GM12878 (cell line): ENCODE measurements around the gene KLHL22. TPM values are rescaled to one million over a fixed set of nuclear protein-coding genes. Genes with fewer than 3 reads are reported as not detected.

ENCODE experiments used
- ATAC-seq: fragments of 200-7000 bp; cut with Tn5 transposase; 3 replicates; pipeline ENCODE4 v1.9.1; 2020; ENCODE audit warnings: mild to moderate bottlenecking, moderate library complexity
- BruUV-seq: library from RNA; stranded (reverse); fragments of 400-500 nt; replicated peaks from 2 replicates; lab custom pipeline; 2021; lab: Mats Ljungman, UMichigan
- CTCF ChIA-PET: fragments of 300-600 bp; sonication (Branson Sonifier 250); formaldehyde crosslinking; extraction: SDS; loops from one replicate; lab custom pipeline; 2021; ENCODE audit warnings: inconsistent platforms; lab: Yijun Ruan, JAX
- POLR2A ChIA-PET: fragments of 350-600 bp; formaldehyde crosslinking; extraction: SDS; loops from one replicate; lab custom pipeline; 2021; ENCODE audit warnings: inconsistent platforms; lab: Charles Lee
- RAD21 ChIA-PET: fragments of 300-600 bp; sonication (Branson Sonifier 250); formaldehyde crosslinking; loops from one replicate; lab custom pipeline; 2023; ENCODE audit warnings: antibody characterized with exemption; ENCODE audit not compliant: unreplicated experiment; lab: Charles Lee
- SMC1A ChIA-PET: fragments of 300-600 bp; sonication (Branson Sonifier 250); formaldehyde crosslinking; loops from one replicate; lab custom pipeline; 2023; ENCODE audit not compliant: unreplicated experiment, uncharacterized antibody; lab: Charles Lee
- DNase-seq: peaks from one replicate; pipeline ENCODE4 v3.0.0-alpha.2; 2011; ENCODE audit warnings: low read depth, low spot score
- FAIRE-seq: peaks from 3 replicates; lab custom pipeline; 2011; peaks lifted over from hg19 to GRCh38; lab: Jason Lieb, UNC
- H2AFZ ChIP-seq: 2 replicates; pipeline ENCODE4 v1.6.0; 2011; ENCODE audit warnings: low read depth, low read length, control low read depth; ENCODE audit not compliant: control insufficient read depth
- H3K27ac ChIP-seq: 2 replicates; pipeline ENCODE4 v1.5.1; 2011; ENCODE audit warnings: control low read depth; ENCODE audit not compliant: control insufficient read depth, insufficient read depth
- H3K27me3 ChIP-seq, 2 experiments: replicated peaks in 1 of 2; 2 replicates each; pipeline versions ENCODE4 v1.6.0 to v1.6.1; 2011; ENCODE audit warnings: low read length in 1 of 2; ENCODE audit not compliant: control insufficient read depth in 2 of 2, insufficient read depth in 2 of 2
- H3K36me3 ChIP-seq, 2 experiments: 2 replicates each; pipeline ENCODE4 v1.5.1; 2011; ENCODE audit warnings: low read length in 1 of 2; ENCODE audit not compliant: control insufficient read depth in 2 of 2, insufficient read depth in 2 of 2
- H3K4me1 ChIP-seq: 2 replicates; pipeline ENCODE4 v1.6.1; 2011; ENCODE audit warnings: mild to moderate bottlenecking, low read length, moderate library complexity, mixed read lengths; ENCODE audit not compliant: control insufficient read depth, insufficient read depth
- H3K4me2 ChIP-seq: 2 replicates; pipeline ENCODE4 v1.6.0; 2011; ENCODE audit warnings: control low read depth; ENCODE audit not compliant: control insufficient read depth, insufficient read depth
- H3K4me3 ChIP-seq: fragments of 200-600 bp; sonication (generic); 2 replicates; pipeline ENCODE4 v1.5.1; 2016
- H3K79me2 ChIP-seq: 2 replicates; pipeline ENCODE4 v1.6.0; 2011; ENCODE audit warnings: low read length; ENCODE audit not compliant: control insufficient read depth, insufficient read depth
- H3K9ac ChIP-seq: 2 replicates; pipeline ENCODE4 v1.8.0; 2011; ENCODE audit warnings: low read length, control low read depth, mixed read lengths; ENCODE audit not compliant: control insufficient read depth, insufficient read depth
- H3K9me3 ChIP-seq: replicated peaks from 3 replicates; pipeline ENCODE4 v1.5.1; 2011; ENCODE audit warnings: mild to moderate bottlenecking, low read length; ENCODE audit not compliant: control insufficient read depth, insufficient read depth
- H4K20me1 ChIP-seq: 2 replicates; pipeline ENCODE4 v1.6.0; 2011; ENCODE audit not compliant: control insufficient read depth, insufficient read depth
- ASH2L ChIP-seq: fragments of 300-600, 200-600 bp; sonication (generic); IDR thresholded peaks from 2 replicates; pipeline ENCODE4 v1.6.1; 2017; ENCODE audit warnings: low read depth, mild to moderate bottlenecking, borderline replicate concordance
- ATF7 ChIP-seq: fragments of 450-650 bp; IDR thresholded peaks from 2 replicates; pipeline ENCODE4 v1.6.1; 2016; ENCODE audit warnings: low read depth, mild to moderate bottlenecking
- CHD1 ChIP-seq: IDR thresholded peaks from 2 replicates; pipeline ENCODE4 v1.6.1; 2012; ENCODE audit warnings: low read depth, low read length, improper control_type of control experiment
- EZH2 ChIP-seq: IDR thresholded peaks from 2 replicates; pipeline ENCODE4 v1.6.1; 2012; ENCODE audit warnings: low read depth, mild to moderate bottlenecking, control low read depth, inconsistent platforms, low read length, borderline replicate concordance; ENCODE audit not compliant: control insufficient read depth
- KAT2A ChIP-seq: conservative IDR thresholded peaks from 2 replicates; pipeline ENCODE4 v1.6.1; 2011; ENCODE audit warnings: low read depth, low read length; ENCODE audit not compliant: control insufficient read depth
- MEF2B ChIP-seq: fragments of 450-650 bp; IDR thresholded peaks from 2 replicates; pipeline ENCODE4 v1.6.1; 2018; ENCODE audit warnings: mild to moderate bottlenecking, moderate library complexity; ENCODE audit not compliant: partially characterized antibody, poor library complexity, severe bottlenecking
- PAX8 ChIP-seq: fragments of 450-650 bp; IDR thresholded peaks from 2 replicates; pipeline ENCODE4 v1.6.1; 2017; ENCODE audit warnings: mild to moderate bottlenecking, moderate library complexity
- PKNOX1 ChIP-seq: fragments of 450-650 bp; IDR thresholded peaks from 2 replicates; pipeline ENCODE4 v1.6.1; 2016; ENCODE audit warnings: mild to moderate bottlenecking
- RELA ChIP-seq: fragments of 450-650 bp; IDR thresholded peaks from 2 replicates; pipeline ENCODE4 v1.8.0; 2014; ENCODE audit warnings: borderline replicate concordance; ENCODE audit not compliant: partially characterized antibody
- SMARCA5 ChIP-seq: fragments of 450-650 bp; IDR thresholded peaks from 2 replicates; pipeline ENCODE4 v1.6.1; 2017; ENCODE audit warnings: mild to moderate bottlenecking
- STAT1 ChIP-seq: fragments of 450-650 bp; conservative IDR thresholded peaks from 2 replicates; pipeline ENCODE4 v1.6.1; 2014; ENCODE audit warnings: antibody characterized with exemption, mild to moderate bottlenecking
- STAT3 ChIP-seq: IDR thresholded peaks from 2 replicates; pipeline ENCODE4 v1.6.1; 2011; ENCODE audit warnings: low read depth, low read length, improper control_type of control experiment
- SUZ12 ChIP-seq: fragments of 200-600 bp; sonication (generic); IDR thresholded peaks from one replicate; pipeline ENCODE4 v1.6.1; 2018; ENCODE audit warnings: antibody characterized with exemption, mild to moderate bottlenecking; ENCODE audit not compliant: unreplicated experiment
- ZZZ3 ChIP-seq: IDR thresholded peaks from 2 replicates; pipeline ENCODE4 v1.6.1; 2011; ENCODE audit warnings: low read depth; ENCODE audit not compliant: control insufficient read depth, insufficient read length
- WGBS: methylation state at CpG from one replicate; pipeline ENCODE4 v1.1.6; 2016; ENCODE audit warnings: low lambda C conversion rate; ENCODE audit not compliant: insufficient replicate concordance, insufficient coverage; ENCODE audit errors: missing lambda C conversion rate; 5-methylcytosine and 5-hydroxymethylcytosine counted together
- in situ Hi-C: fragments of 300-500 bp; cut with MboI; formaldehyde crosslinking; loops from 9 replicates; pipeline ENCODE4 v1.14.3; 2018; ENCODE audit warnings: mixed read lengths
- intact Hi-C: fragments of 100-400 bp; cut with micrococcal nuclease; formaldehyde crosslinking; loops from one replicate; pipeline ENCODE4 v1.14.2; 2022; ENCODE audit not compliant: unreplicated experiment
- polyA plus RNA-seq, 11 experiments: library from polyadenylated mRNA; depleted of rRNA in 4 of 11; unstranded in 6 of 11; stranded (reverse) in 5 of 11; fragments of >200 nt; fragmentation: Nextera tagmentation in 4 of 11; fragmentation: Illumina TruSeq in 1 of 11; extraction: Ambion mirVana in 4 of 11; extraction: Trizol in 1 of 11; gene quantifications; 1 replicate in 1 of 11; 2 replicates in 10 of 11; pipeline versions ENCODE4 v1.2.1 to v1.2.3, GENCODE V29; 2011 to 2016; ENCODE audit warnings: inconsistent platforms in 2 of 11, missing spikeins in 2 of 11, low read depth in 1 of 11
- total RNA-seq, 4 experiments: library from RNA; depleted of rRNA in 3 of 4; stranded (reverse); fragments of >200 nt in 3 of 4; fragmentation: Illumina TruSeq in 1 of 4; extraction: Trizol in 1 of 4; gene quantifications; 2 replicates each; pipeline versions ENCODE4 v1.2.1 to v1.2.3, GENCODE V29; 2013 to 2021
- TF ChIP-seq, protein P1 (sequence below): fragments of 450-650 bp; formaldehyde crosslinking; IDR thresholded peaks from 2 replicates; pipeline ENCODE4 v1.5.0; 2022; ENCODE audit warnings: mild to moderate bottlenecking, missing genetic modification characterization
- TF ChIP-seq, protein P2 (sequence below): fragments of 450-650 bp; IDR thresholded peaks from 2 replicates; pipeline ENCODE4 v1.6.1; 2017; ENCODE audit warnings: mild to moderate bottlenecking, moderate library complexity

The KLHL22 gene
- total and polyA plus RNA-seq, 10 of the 15 experiments (the other 5 are each of a cell fraction or from before 2014, with no cell fraction given): 0.06 to 22.1 (median 14.2) TPM

GRCh38 chr22:20419664-20419951, 76.0 kb downstream of the KLHL22 start:
- ChIA-PET POLR2A (no interaction called here), SMC1A (interaction anchor here (2.1 kb wide), 1 partner anchor 34 kb away, joined by 8 read pairs; no protein-coding TSS in a partner anchor), CTCF (interaction anchor here (2.0 to 3.3 kb wide), 3 partner anchors 11 to 44 kb away, joined by 6 to 58 read pairs (median 13); no protein-coding TSS in a partner anchor), RAD21 (interaction anchor here (3.4 kb wide), 1 partner anchor 37 kb away, joined by 42 read pairs; no protein-coding TSS in a partner anchor)
- in situ Hi-C loops: no loop called here
- Histone ChIP-seq H3K79me2 (no peaks in the 10 kb centered on the region), H3K4me3 (no peak overlapping the region), H2AFZ (no peak overlapping the region), H3K27me3 (no peaks in the 10 kb centered on the region; a peak in 1 of 4 replicates), H3K9ac (no peak overlapping the region), H3K4me2 (no peak overlapping the region), H3K4me1 (no peaks in the 10 kb centered on the region), H3K36me3 (no peaks in the 10 kb centered on the region), H3K27ac (no peak overlapping the region), H3K9me3 (no peaks in the 10 kb centered on the region), H4K20me1 (no peaks in the 10 kb centered on the region)
- no peak for FAIRE-seq
- 18% methylated on average over 2 of the region's 2 CpGs for WGBS
- intact Hi-C loops: loop anchor here (2.0 to 10.0 kb wide), 2 partner anchors 145 to 277 kb away; no protein-coding TSS in a partner anchor
- no peak for DNase-seq
- BruUV-seq: no TSS peak
- no peak for ATAC-seq
- TF ChIP-seq ATF7 (no peak), STAT1 (no peak), ZZZ3 (no peak), STAT3 (no peak), SUZ12 (no peak), PAX8 (no peak), ASH2L (no peak), EZH2 (no peak), CHD1 (no peak), KAT2A (no peak), SMARCA5 (no peak), PKNOX1 (no peak), RELA (no peak), MEF2B (no peak)
- TF ChIP-seq, protein P1, sequence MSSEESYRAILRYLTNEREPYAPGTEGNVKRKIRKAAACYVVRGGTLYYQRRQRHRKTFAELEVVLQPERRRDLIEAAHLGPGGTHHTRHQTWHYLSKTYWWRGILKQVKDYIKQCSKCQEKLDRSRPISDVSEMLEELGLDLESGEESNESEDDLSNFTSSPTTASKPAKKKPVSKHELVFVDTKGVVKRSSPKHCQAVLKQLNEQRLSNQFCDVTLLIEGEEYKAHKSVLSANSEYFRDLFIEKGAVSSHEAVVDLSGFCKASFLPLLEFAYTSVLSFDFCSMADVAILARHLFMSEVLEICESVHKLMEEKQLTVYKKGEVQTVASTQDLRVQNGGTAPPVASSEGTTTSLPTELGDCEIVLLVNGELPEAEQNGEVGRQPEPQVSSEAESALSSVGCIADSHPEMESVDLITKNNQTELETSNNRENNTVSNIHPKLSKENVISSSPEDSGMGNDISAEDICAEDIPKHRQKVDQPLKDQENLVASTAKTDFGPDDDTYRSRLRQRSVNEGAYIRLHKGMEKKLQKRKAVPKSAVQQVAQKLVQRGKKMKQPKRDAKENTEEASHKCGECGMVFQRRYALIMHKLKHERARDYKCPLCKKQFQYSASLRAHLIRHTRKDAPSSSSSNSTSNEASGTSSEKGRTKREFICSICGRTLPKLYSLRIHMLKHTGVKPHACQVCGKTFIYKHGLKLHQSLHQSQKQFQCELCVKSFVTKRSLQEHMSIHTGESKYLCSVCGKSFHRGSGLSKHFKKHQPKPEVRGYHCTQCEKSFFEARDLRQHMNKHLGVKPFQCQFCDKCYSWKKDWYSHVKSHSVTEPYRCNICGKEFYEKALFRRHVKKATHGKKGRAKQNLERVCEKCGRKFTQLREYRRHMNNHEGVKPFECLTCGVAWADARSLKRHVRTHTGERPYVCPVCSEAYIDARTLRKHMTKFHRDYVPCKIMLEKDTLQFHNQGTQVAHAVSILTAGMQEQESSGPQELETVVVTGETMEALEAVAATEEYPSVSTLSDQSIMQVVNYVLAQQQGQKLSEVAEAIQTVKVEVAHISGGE (CRISPR knock-in tag): no peak
- TF ChIP-seq, protein P2, sequence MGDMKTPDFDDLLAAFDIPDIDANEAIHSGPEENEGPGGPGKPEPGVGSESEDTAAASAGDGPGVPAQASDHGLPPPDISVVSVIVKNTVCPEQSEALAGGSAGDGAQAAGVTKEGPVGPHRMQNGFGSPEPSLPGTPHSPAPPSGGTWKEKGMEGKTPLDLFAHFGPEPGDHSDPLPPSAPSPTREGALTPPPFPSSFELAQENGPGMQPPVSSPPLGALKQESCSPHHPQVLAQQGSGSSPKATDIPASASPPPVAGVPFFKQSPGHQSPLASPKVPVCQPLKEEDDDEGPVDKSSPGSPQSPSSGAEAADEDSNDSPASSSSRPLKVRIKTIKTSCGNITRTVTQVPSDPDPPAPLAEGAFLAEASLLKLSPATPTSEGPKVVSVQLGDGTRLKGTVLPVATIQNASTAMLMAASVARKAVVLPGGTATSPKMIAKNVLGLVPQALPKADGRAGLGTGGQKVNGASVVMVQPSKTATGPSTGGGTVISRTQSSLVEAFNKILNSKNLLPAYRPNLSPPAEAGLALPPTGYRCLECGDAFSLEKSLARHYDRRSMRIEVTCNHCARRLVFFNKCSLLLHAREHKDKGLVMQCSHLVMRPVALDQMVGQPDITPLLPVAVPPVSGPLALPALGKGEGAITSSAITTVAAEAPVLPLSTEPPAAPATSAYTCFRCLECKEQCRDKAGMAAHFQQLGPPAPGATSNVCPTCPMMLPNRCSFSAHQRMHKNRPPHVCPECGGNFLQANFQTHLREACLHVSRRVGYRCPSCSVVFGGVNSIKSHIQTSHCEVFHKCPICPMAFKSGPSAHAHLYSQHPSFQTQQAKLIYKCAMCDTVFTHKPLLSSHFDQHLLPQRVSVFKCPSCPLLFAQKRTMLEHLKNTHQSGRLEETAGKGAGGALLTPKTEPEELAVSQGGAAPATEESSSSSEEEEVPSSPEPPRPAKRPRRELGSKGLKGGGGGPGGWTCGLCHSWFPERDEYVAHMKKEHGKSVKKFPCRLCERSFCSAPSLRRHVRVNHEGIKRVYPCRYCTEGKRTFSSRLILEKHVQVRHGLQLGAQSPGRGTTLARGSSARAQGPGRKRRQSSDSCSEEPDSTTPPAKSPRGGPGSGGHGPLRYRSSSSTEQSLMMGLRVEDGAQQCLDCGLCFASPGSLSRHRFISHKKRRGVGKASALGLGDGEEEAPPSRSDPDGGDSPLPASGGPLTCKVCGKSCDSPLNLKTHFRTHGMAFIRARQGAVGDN: no peak
